SK-N-SH (cell line): ENCODE results near the gene EFCAB6. TPM values are rescaled to one million over a fixed set of nuclear protein-coding genes. Genes with fewer than 3 reads are reported as not detected.

Source experiments
- CTCF ChIA-PET: fragments of 300-600, 350-600 bp; formaldehyde crosslinking; extraction: SDS; loops from one replicate; lab custom pipeline; 2021; lab: Yijun Ruan, JAX
- POLR2A ChIA-PET: fragments of 350-600 bp; sonication (Branson Sonifier 250); formaldehyde crosslinking; extraction: SDS; loops from one replicate; lab custom pipeline; 2020; ENCODE audit warnings: antibody characterized with exemption, inconsistent platforms; lab: Yijun Ruan, JAX
- DNase-seq: peaks from one replicate; pipeline ENCODE4 v3.0.0; 2012
- H2AFZ ChIP-seq: fragments of 200-600 bp; sonication (generic); 2 replicates; pipeline ENCODE4 v1.8.1; 2016; ENCODE audit warnings: antibody characterized with exemption, mild to moderate bottlenecking, low read depth
- H3F3A ChIP-seq: fragments of 200-600 bp; sonication (generic); replicated peaks from 2 replicates; pipeline ENCODE3; 2016; ENCODE audit warnings: antibody characterized with exemption, mild to moderate bottlenecking; ENCODE audit not compliant: insufficient read depth
- H3K27ac ChIP-seq, 2 experiments: fragments of 200-500 bp in 1 of 2; fragments of 200-600 bp in 1 of 2; sonication (Bioruptor generic) in 1 of 2; sonication (generic), shearing (Covaris generic) in 1 of 2; 2 replicates each; pipeline versions ENCODE4 v1.5.1 to v1.6.1; 2014 to 2016; ENCODE audit warnings: low read depth in 2 of 2, inconsistent platforms in 1 of 2, low read length in 1 of 2, mild to moderate bottlenecking in 1 of 2, mixed read lengths in 1 of 2
- H3K27me3 ChIP-seq: fragments of 200-600 bp; sonication (generic), shearing (Covaris generic); 2 replicates; pipeline ENCODE4 v1.6.1; 2016; ENCODE audit warnings: mixed run types; ENCODE audit not compliant: insufficient read depth
- H3K36me3 ChIP-seq, 2 experiments: fragments of 200-500 bp in 1 of 2; fragments of 200-600 bp in 1 of 2; sonication (Bioruptor generic) in 1 of 2; sonication (generic) in 1 of 2; replicated peaks in 1 of 2; 2 replicates each; pipeline versions ENCODE3 to v1.5.1; 2014 to 2016; ENCODE audit warnings: low read length in 1 of 2, mild to moderate bottlenecking in 1 of 2; ENCODE audit not compliant: insufficient read depth in 2 of 2, control insufficient read depth in 1 of 2
- H3K4me1 ChIP-seq, 2 experiments: fragments of 200-500 bp in 1 of 2; fragments of 200-600 bp in 1 of 2; sonication (Bioruptor generic) in 1 of 2; sonication (generic), shearing (Covaris generic) in 1 of 2; 2 replicates each; pipeline versions ENCODE4 v1.5.1 to v1.6.1; 2014 to 2016; ENCODE audit warnings: low read depth in 1 of 2, low read length in 1 of 2, mixed run types in 1 of 2; ENCODE audit not compliant: insufficient read depth in 2 of 2, control insufficient read depth in 1 of 2
- H3K4me2 ChIP-seq: fragments of 200-600 bp; sonication (generic), shearing (Covaris generic); 2 replicates; pipeline ENCODE4 v1.6.1; 2017; ENCODE audit warnings: mixed run types
- H3K4me3 ChIP-seq, 2 experiments: fragments of 200-500 bp in 1 of 2; fragments of 200-600 bp in 1 of 2; sonication (Bioruptor generic) in 1 of 2; sonication (generic), shearing (Covaris generic) in 1 of 2; 2 replicates each; pipeline versions ENCODE4 v1.5.1 to v1.8.1; 2014 to 2016; ENCODE audit warnings: low read depth in 2 of 2, inconsistent platforms in 1 of 2, low read length in 1 of 2, mild to moderate bottlenecking in 1 of 2, mixed read lengths in 1 of 2, moderate library complexity in 1 of 2
- H3K79me2 ChIP-seq: fragments of 200-600 bp; sonication (generic); 2 replicates; pipeline ENCODE4 v1.8.1; 2017; ENCODE audit warnings: mild to moderate bottlenecking; ENCODE audit not compliant: insufficient read depth
- H3K9ac ChIP-seq: fragments of 200-600 bp; sonication (generic); 2 replicates; pipeline ENCODE4 v1.6.1; 2017; ENCODE audit warnings: mixed run types
- H3K9me2 ChIP-seq: fragments of 200-600 bp; sonication (generic); 2 replicates; pipeline ENCODE4 v1.6.1; 2017; ENCODE audit warnings: mixed run types
- H3K9me3 ChIP-seq: fragments of 200-600 bp; sonication (generic); 2 replicates; pipeline ENCODE4 v1.6.1; 2017; ENCODE audit warnings: mixed run types, mild to moderate bottlenecking, moderate library complexity
- H4K20me1 ChIP-seq: fragments of 200-600 bp; sonication (generic); 2 replicates; pipeline ENCODE4 v1.6.1; 2017; ENCODE audit warnings: mild to moderate bottlenecking, mixed run types; ENCODE audit not compliant: insufficient read depth
- CHD2 ChIP-seq: fragments of 150-350 bp; IDR thresholded peaks from 2 replicates; pipeline ENCODE4 v1.6.1; 2018; ENCODE audit warnings: low read length; ENCODE audit not compliant: partially characterized antibody
- GABPA ChIP-seq: IDR thresholded peaks from 2 replicates; pipeline ENCODE4 v1.4.0; 2012; ENCODE audit warnings: low read depth, mild to moderate bottlenecking
- GATA2 ChIP-seq: sonication (generic); formaldehyde crosslinking; IDR thresholded peaks from 2 replicates; pipeline ENCODE4 v1.5.0; 2020; ENCODE audit warnings: mild to moderate bottlenecking, missing genetic modification reagents
- NFIC ChIP-seq: IDR thresholded peaks from 2 replicates; pipeline ENCODE4 v1.4.0; 2012; ENCODE audit warnings: borderline replicate concordance
- POLR2AphosphoS5 ChIP-seq: IDR thresholded peaks from 2 replicates; pipeline ENCODE4 v1.6.1; 2012; ENCODE audit warnings: low read depth, low read length
- REST ChIP-seq: IDR thresholded peaks from 2 replicates; pipeline ENCODE4 v1.6.1; 2012; ENCODE audit warnings: mild to moderate bottlenecking, low read depth, low read length, moderate library complexity
- RFX5 ChIP-seq: IDR thresholded peaks from 2 replicates; pipeline ENCODE4 v1.6.1; 2012; ENCODE audit warnings: mild to moderate bottlenecking, improper control_type of control experiment, low read length
- RXRA ChIP-seq: IDR thresholded peaks from 2 replicates; pipeline ENCODE4 v1.4.0; 2012; ENCODE audit warnings: low read depth, mild to moderate bottlenecking, borderline replicate concordance
- SMC3 ChIP-seq: IDR thresholded peaks from 2 replicates; pipeline ENCODE4 v1.6.1; 2012; ENCODE audit warnings: low read depth, low read length, improper control_type of control experiment
- TCF12 ChIP-seq: IDR thresholded peaks from 2 replicates; pipeline ENCODE4 v1.4.0; 2012
- TEAD4 ChIP-seq: IDR thresholded peaks from 2 replicates; pipeline ENCODE4 v1.4.0; 2012; ENCODE audit warnings: mild to moderate bottlenecking, borderline replicate concordance; ENCODE audit not compliant: insufficient read depth
- YY1 ChIP-seq: IDR thresholded peaks from 2 replicates; pipeline ENCODE4 v1.4.0; 2012; ENCODE audit warnings: low read depth, mild to moderate bottlenecking
- ZBTB33 ChIP-seq: IDR thresholded peaks from 2 replicates; pipeline ENCODE4 v1.4.0; 2012; ENCODE audit warnings: low read depth, borderline replicate concordance
- WGBS: methylation state at CpG from one replicate; pipeline ENCODE4 v1.1.6; 2017; ENCODE audit warnings: low lambda C conversion rate; 5-methylcytosine and 5-hydroxymethylcytosine counted together
- polyA plus RNA-seq, 3 experiments: library from polyadenylated mRNA; depleted of rRNA; stranded (reverse); fragments of >200 nt; gene quantifications; 2 replicates each; pipeline ENCODE4 v1.2.3, GENCODE V29; 2012
- TF ChIP-seq, protein P1 (sequence below): fragments of 200-600 bp; sonication (generic); IDR thresholded peaks from 2 replicates; pipeline ENCODE4 v1.6.1; 2017; ENCODE audit warnings: antibody characterized with exemption, mild to moderate bottlenecking, moderate library complexity

Gene EFCAB6
- polyA plus RNA-seq, 1 of the 3 experiments (the other 2 are of a cell fraction), result 0.46 TPM

DNA sequence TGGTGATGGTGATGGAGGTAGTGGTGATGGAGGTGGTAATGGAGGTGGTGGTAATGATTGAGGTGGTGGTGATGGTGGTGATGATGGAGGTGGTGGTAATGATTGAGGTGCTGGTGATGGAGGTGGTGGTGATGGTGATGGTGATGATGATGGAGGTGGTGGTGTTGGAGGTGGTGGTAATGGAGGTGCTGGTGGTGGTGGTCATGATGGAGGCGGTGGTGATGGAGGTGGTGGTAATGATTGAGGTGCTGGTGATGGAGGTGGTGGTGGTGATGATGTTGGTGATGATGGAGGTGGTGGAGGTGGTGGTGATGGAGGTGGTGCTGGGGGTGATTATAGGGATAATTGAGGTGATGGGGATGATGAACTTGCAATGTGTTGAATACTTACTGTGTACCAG lies 320.4 kb downstream of the EFCAB6 start:
- no peaks in the 10 kb centered on the region for H3K9me3 ChIP-seq
- ChIA-PET POLR2A (no interaction called here), CTCF (no interaction called here)
- H3K27me3 ChIP-seq, result no peaks in the 10 kb centered on the region
- H3K9ac ChIP-seq, result no peak overlapping the region
- peaks cover 0 to 3% of the 10 kb centered on the region in 2 experiments; a peak in 1 of 4 replicates for H3K4me1 ChIP-seq
- H3K9me2 ChIP-seq, result no peaks in the 10 kb centered on the region
- H4K20me1 ChIP-seq, result no peaks in the 10 kb centered on the region
- WGBS, result 71% methylated on average over 1 of the region's 1 CpG
- H3K4me3 ChIP-seq, result no peak overlapping the region
- no peak overlapping the region for H3K27ac ChIP-seq
- H3K79me2 ChIP-seq, result no peaks in the 10 kb centered on the region
- TF ChIP-seq RXRA (no peak), TEAD4 (no peak)
- TF ChIP-seq, all 33 proteins: peak for 0
- no peak for DNase-seq
- Histone ChIP-seq H3F3A (no peaks in the 10 kb centered on the region), H2AFZ (no peak overlapping the region), H3K4me2 (no peak overlapping the region), H3K36me3 (no peaks in the 10 kb centered on the region)

DNA sequence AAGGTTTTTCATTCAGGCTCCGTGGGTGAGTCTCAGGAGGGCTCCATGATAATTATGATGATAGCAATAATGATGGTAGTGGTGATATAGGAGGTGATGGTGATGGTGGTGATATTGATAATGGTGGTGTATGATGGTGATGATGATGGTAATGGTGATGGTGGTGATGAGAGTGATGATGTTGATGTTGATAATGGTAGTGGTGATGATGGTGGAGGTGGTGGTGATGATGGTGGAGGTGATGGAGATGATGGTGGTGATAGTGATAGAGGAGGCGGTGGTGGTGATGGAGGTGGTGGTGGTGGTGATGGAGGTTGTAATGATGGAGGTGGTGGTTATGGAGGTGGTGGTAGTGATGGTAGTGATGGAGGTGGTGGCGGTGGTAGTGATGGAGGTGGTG lies 320.9 kb downstream of the EFCAB6 start:
- POLR2A ChIA-PET, result no interaction called here
- no peak overlapping the region for H3K9ac ChIP-seq
- H3K27ac ChIP-seq, result no peak overlapping the region
- no peaks in the 10 kb centered on the region for H3K9me2 ChIP-seq
- H3K79me2 ChIP-seq, result no peaks in the 10 kb centered on the region
- no peak for DNase-seq
- CTCF ChIA-PET, result no interaction called here
- H3F3A ChIP-seq, result no peaks in the 10 kb centered on the region
- H3K4me1 ChIP-seq, result peaks cover 0 to 3% of the 10 kb centered on the region in 2 experiments; a peak in 1 of 4 replicates
- no peaks in the 10 kb centered on the region for H3K27me3 ChIP-seq
- H3K36me3 ChIP-seq, result no peaks in the 10 kb centered on the region
- H2AFZ ChIP-seq, result no peak overlapping the region
- H3K4me2 ChIP-seq, result no peak overlapping the region
- no peaks in the 10 kb centered on the region for H4K20me1 ChIP-seq
- no peaks in the 10 kb centered on the region for H3K9me3 ChIP-seq
- no peak for TF ChIP-seq NFIC
- no peak for TF ChIP-seq POLR2AphosphoS5
- TF ChIP-seq TEAD4, result no peak
- TF ChIP-seq ZBTB33, result no peak
- TF ChIP-seq TCF12, result no peak
- no peak for TF ChIP-seq YY1
- TF ChIP-seq, protein P1, sequence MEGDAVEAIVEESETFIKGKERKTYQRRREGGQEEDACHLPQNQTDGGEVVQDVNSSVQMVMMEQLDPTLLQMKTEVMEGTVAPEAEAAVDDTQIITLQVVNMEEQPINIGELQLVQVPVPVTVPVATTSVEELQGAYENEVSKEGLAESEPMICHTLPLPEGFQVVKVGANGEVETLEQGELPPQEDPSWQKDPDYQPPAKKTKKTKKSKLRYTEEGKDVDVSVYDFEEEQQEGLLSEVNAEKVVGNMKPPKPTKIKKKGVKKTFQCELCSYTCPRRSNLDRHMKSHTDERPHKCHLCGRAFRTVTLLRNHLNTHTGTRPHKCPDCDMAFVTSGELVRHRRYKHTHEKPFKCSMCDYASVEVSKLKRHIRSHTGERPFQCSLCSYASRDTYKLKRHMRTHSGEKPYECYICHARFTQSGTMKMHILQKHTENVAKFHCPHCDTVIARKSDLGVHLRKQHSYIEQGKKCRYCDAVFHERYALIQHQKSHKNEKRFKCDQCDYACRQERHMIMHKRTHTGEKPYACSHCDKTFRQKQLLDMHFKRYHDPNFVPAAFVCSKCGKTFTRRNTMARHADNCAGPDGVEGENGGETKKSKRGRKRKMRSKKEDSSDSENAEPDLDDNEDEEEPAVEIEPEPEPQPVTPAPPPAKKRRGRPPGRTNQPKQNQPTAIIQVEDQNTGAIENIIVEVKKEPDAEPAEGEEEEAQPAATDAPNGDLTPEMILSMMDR, result no peak
- no peak for TF ChIP-seq GABPA
- no peak for TF ChIP-seq REST
- TF ChIP-seq GATA2 (CRISPR knock-in tag), result no peak
- no peak for TF ChIP-seq SMC3
- TF ChIP-seq RFX5, result no peak
- no peak for TF ChIP-seq CHD2
- H3K4me3 ChIP-seq, result no peak overlapping the region
- WGBS, result 41% methylated on average over 3 of the region's 3 CpGs
